Neural crest cell (in vitro differentiated cells): ENCODE data around the gene PLD5. TPM values are rescaled to one million over a fixed set of nuclear protein-coding genes. Genes with fewer than 3 reads are reported as not detected.
A peak's percentile ranks its signal among the peaks of the same experiment; 100 is the strongest.

Experiments
- DNase-seq: peaks from one replicate; pipeline ENCODE4 v3.0.0; 2021; ENCODE audit warnings: low read depth, mixed read lengths, low spot score
- H3K27ac Mint-ChIP-seq: one replicate; pipeline ENCODE4 v1.8.0; 2021; ENCODE audit warnings: mild to moderate bottlenecking, mixed read lengths; ENCODE audit not compliant: unreplicated experiment
- H3K27me3 Mint-ChIP-seq: 2 replicates; pipeline ENCODE4 v1.8.0; 2021; ENCODE audit warnings: low read depth, mild to moderate bottlenecking, mixed read lengths
- H3K36me3 Mint-ChIP-seq: 2 replicates; pipeline ENCODE4 v1.8.0; 2021; ENCODE audit warnings: low read depth, mild to moderate bottlenecking, mixed read lengths
- H3K4me1 Mint-ChIP-seq: 2 replicates; pipeline ENCODE4 v1.8.0; 2021; ENCODE audit warnings: mixed read lengths
- H3K4me3 Mint-ChIP-seq: one replicate; pipeline ENCODE4 v1.8.0; 2021; ENCODE audit warnings: mild to moderate bottlenecking, mixed read lengths
- H3K9me3 Mint-ChIP-seq: 2 replicates; pipeline ENCODE4 v1.8.0; 2021; ENCODE audit warnings: mixed read lengths
- total RNA-seq: library from RNA; stranded (reverse); gene quantifications from 2 replicates; pipeline ENCODE4 v1.2.1, GENCODE V29; 2021
- TF ChIP-seq, protein P1 (sequence below): fragments of 200-600 bp; sonication (generic); conservative IDR thresholded peaks from 2 replicates; pipeline ENCODE4 v1.5.0; 2021; ENCODE audit warnings: antibody characterized with exemption, mild to moderate bottlenecking

The PLD5 gene
- total RNA-seq, 1 donor from 2014 or later: 1.1 TPM

DNA sequence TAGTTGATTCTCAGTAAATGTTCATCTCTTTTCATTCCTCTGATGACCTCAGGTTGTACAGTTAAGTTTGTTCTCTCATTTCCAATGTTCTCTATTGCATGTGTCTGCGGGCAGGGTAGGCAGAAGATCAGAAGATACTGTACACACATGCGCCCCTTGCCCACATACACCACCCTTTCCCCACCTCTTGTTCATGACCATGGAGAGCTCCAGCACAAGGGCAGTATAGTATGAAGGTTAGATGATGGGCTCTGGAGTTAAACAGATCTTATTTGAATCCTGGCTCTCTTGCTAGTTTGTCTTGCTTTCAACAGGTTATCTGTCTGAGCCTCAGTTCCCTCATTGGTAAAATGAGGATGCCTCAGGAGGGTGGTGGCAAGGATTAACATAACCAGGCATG lies 17.8 kb upstream of the PLD5 start:
- Mint-ChIP-seq H3K36me3 (no peaks in the 10 kb centered on the region), H3K9me3 (no peaks in the 10 kb centered on the region), H3K27ac (no peak overlapping the region), H3K4me1 (no peaks in the 10 kb centered on the region), H3K27me3 (no peaks in the 10 kb centered on the region), H3K4me3 (no peak overlapping the region)
- TF ChIP-seq, protein P1, sequence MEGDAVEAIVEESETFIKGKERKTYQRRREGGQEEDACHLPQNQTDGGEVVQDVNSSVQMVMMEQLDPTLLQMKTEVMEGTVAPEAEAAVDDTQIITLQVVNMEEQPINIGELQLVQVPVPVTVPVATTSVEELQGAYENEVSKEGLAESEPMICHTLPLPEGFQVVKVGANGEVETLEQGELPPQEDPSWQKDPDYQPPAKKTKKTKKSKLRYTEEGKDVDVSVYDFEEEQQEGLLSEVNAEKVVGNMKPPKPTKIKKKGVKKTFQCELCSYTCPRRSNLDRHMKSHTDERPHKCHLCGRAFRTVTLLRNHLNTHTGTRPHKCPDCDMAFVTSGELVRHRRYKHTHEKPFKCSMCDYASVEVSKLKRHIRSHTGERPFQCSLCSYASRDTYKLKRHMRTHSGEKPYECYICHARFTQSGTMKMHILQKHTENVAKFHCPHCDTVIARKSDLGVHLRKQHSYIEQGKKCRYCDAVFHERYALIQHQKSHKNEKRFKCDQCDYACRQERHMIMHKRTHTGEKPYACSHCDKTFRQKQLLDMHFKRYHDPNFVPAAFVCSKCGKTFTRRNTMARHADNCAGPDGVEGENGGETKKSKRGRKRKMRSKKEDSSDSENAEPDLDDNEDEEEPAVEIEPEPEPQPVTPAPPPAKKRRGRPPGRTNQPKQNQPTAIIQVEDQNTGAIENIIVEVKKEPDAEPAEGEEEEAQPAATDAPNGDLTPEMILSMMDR: no peak
- no peak for DNase-seq

DNA sequence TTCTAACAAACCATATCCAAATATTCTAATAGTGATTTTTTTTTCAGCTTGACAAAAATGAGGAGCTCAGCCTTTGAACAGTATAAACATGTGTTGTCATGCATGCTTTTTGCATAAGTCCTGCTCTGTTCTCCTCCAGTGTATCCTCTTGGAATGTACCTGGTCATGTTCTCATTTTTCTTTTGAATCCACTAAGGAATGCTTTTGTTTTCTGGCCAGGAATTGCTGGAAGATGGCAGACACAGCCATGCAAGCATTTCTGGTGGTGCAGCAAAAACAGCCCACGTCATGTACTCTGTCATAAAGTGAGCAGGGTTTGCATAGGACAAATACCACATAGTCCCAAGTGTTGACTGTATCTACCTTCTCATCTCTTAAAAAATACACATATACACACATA lies 11.5 kb upstream of the PLD5 start:
- H3K4me1 Mint-ChIP-seq: no peaks in the 10 kb centered on the region
- H3K27me3 Mint-ChIP-seq: peaks cover 8% of the 10 kb centered on the region
- no peak for DNase-seq
- TF ChIP-seq, protein P1: no peak
- H3K27ac Mint-ChIP-seq: no peak overlapping the region
- no peak overlapping the region for H3K4me3 Mint-ChIP-seq
- no peaks in the 10 kb centered on the region for H3K36me3 Mint-ChIP-seq
- no peaks in the 10 kb centered on the region for H3K9me3 Mint-ChIP-seq

DNA sequence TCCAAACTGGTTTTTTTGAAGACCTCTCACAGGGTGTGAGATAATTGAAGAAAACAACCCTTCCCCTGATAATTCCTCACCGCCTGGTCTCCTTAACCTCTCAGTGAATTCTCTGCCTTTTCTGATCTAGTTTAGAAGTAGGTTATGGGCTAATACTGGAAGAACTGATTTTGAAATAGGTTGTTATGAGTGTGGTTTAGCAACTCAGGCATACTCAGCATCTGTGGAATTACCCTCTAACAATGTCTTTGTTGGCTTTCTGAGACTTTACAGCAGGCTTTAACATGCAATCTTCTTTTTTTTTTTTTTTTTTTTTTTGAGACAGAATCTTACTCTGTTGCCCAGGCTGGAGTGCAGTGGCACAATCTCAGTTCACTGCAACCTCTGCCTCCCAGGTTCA lies 10.3 kb upstream of the PLD5 start:
- TF ChIP-seq, protein P1: no peak
- H3K27me3 Mint-ChIP-seq: peaks cover 8% of the 10 kb centered on the region
- H3K4me3 Mint-ChIP-seq: no peak overlapping the region
- H3K4me1 Mint-ChIP-seq: no peaks in the 10 kb centered on the region
- H3K27ac Mint-ChIP-seq: no peak overlapping the region
- no peaks in the 10 kb centered on the region for H3K36me3 Mint-ChIP-seq
- no peaks in the 10 kb centered on the region for H3K9me3 Mint-ChIP-seq
- DNase-seq: no peak

DNA sequence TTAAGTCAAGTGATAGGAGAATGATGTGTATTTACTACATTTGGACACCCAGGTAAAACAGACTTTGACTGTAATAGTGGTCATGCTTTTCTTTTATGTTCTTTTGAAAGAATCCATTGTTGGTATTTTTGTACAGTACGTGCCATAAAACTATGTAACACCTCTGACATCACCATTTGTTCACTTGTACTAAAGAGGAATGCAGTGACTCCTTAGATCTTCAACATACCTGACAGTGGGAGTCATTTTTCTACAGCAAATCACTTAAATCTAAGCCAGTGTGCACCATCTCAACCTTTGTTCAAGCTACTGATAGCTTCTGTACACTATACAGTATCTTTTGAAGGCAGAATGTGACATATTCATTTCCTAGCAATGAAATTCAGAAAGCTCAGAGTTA lies 6.3 kb upstream of the PLD5 start:
- DNase-seq: no peak
- no peak overlapping the region for H3K4me3 Mint-ChIP-seq
- no peaks in the 10 kb centered on the region for H3K9me3 Mint-ChIP-seq
- peaks cover under 1% of the 10 kb centered on the region for H3K4me1 Mint-ChIP-seq
- peaks cover 18% of the 10 kb centered on the region for H3K27me3 Mint-ChIP-seq
- no peaks in the 10 kb centered on the region for H3K36me3 Mint-ChIP-seq
- H3K27ac Mint-ChIP-seq: no peak overlapping the region
- TF ChIP-seq, protein P1: no peak

DNA sequence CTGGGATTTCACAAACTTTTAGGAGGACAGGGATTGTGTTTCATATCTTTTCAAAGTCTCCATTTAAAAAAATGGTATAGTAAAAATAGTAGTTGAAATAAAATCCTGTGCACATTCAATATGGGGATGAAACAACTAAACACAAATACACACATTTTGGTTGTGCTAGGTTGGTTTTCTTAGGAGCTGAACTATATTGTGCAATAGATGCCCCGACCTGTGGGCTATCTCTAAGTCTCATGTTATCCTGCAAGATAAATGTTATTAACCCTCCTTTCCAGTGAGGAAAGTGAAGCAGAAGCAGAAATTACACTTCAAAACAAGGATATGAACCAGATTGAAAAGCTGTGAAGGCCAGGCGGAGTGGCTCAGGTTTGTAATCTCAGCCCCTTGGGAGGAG lies 1.3 kb upstream of the PLD5 start:
- Mint-ChIP-seq H3K27me3 (peaks cover 51% of the 10 kb centered on the region), H3K27ac (no peak overlapping the region)

More for the DNA sequence above, 1.3 kb upstream of the PLD5 start:
- Mint-ChIP-seq H3K9me3 (no peaks in the 10 kb centered on the region), H3K4me3 (peak overlapping the region; percentile 85), H3K4me1 (peaks cover 19% of the 10 kb centered on the region), H3K36me3 (no peaks in the 10 kb centered on the region)
- TF ChIP-seq, protein P1: no peak
- no peak for DNase-seq
